ENCODE results near the gene FAM20B. TPM values are rescaled to one million over a fixed set of nuclear protein-coding genes. Genes with fewer than 3 reads are reported as not detected.

The FAM20B gene
- total RNA-seq, 1 donor from 2014 or later, result 18.0 TPM

GRCh38 chr1:179042087-179042486, 16.4 kb downstream of the FAM20B start:
- DNase-seq (ENCODE audit: low read depth), result no peak
- no peak for TF ChIP-seq CTCF (conservative IDR thresholded peaks at IDR 0.05; ENCODE audit: low read depth, low read length)
- H3K4me3 ChIP-seq (ENCODE audit: low read depth, low read length), result no peak overlapping the region

- no peak for DNase-seq (ENCODE audit: low read depth)
- no peak overlapping the region for H3K4me3 ChIP-seq (ENCODE audit: low read depth, low read length)
- no peak for TF ChIP-seq CTCF (conservative IDR thresholded peaks at IDR 0.05; ENCODE audit: low read depth, low read length)
Observed at GRCh38 chr1:179042700-179043099, 17.0 kb downstream of the FAM20B start.

- no peak overlapping the region for H3K4me3 ChIP-seq (ENCODE audit: low read depth, low read length)
- no peak for DNase-seq (ENCODE audit: low read depth)
- no peak for TF ChIP-seq CTCF (conservative IDR thresholded peaks at IDR 0.05; ENCODE audit: low read depth, low read length)
Observed at GRCh38 chr1:179043266-179043665, 17.6 kb downstream of the FAM20B start.

GRCh38 chr1:179043907-179044306, 18.2 kb downstream of the FAM20B start:
- no peak for TF ChIP-seq CTCF (conservative IDR thresholded peaks at IDR 0.05; ENCODE audit: low read depth, low read length)
- DNase-seq (ENCODE audit: low read depth), result no peak
- no peak overlapping the region for H3K4me3 ChIP-seq (ENCODE audit: low read depth, low read length)

- H3K4me3 ChIP-seq (ENCODE audit: low read depth, low read length), result no peak overlapping the region
- TF ChIP-seq CTCF (conservative IDR thresholded peaks at IDR 0.05; ENCODE audit: low read depth, low read length), result no peak
- no peak for DNase-seq (ENCODE audit: low read depth)
Observed at GRCh38 chr1:179046808-179047635, 21.3 kb downstream of the FAM20B start.

GRCh38 chr1:179047636-179047997, 21.9 kb downstream of the FAM20B start:
- no peak for TF ChIP-seq CTCF (conservative IDR thresholded peaks at IDR 0.05; ENCODE audit: low read depth, low read length)
- no peak for DNase-seq (ENCODE audit: low read depth)
- H3K4me3 ChIP-seq (ENCODE audit: low read depth, low read length), result no peak overlapping the region

Measured in epithelial cell of proximal tubule (primary cell).